ENCODE data around the gene FBLN2.

- no peak for TF ChIP-seq CTCF (IDR thresholded peaks at IDR 0.05)
- no peak for TF ChIP-seq POLR2A (IDR thresholded peaks at IDR 0.05)
These were observed 80.7 kb downstream of the FBLN2 start for GRCh38 chr3:13629644-13630043.

All from vagina (tissue), 2 donors.